Activated CD4-positive, alpha-beta T cell treated with anti-CD3 and anti-CD28 coated beads, Interleukin-2, amount 10 ng/mL, durations not matched to agents 7 days and 5 days (primary cell): ENCODE data around the gene ESRRG. TPM values are rescaled to one million over a fixed set of nuclear protein-coding genes. Genes with fewer than 3 reads are reported as not detected.

Experiments
- CTCF ChIA-PET: fragments of 350-600 bp; sonication (Branson Sonifier 250); formaldehyde crosslinking; loops from one replicate; lab custom pipeline; 2021; ENCODE audit warnings: antibody characterized with exemption; lab: Charles Lee
- POLR2A ChIA-PET: fragments of 350-600 bp; sonication (Branson Sonifier 250); formaldehyde crosslinking; loops from one replicate; lab custom pipeline; 2021; ENCODE audit warnings: antibody characterized with exemption; lab: Charles Lee
- DNase-seq: peaks from one replicate; pipeline ENCODE4 v3.0.0-alpha.2; 2020
- H3K27ac Mint-ChIP-seq: one replicate; pipeline ENCODE4 v1.8.0; 2021; ENCODE audit warnings: mild to moderate bottlenecking, moderate library complexity, mixed read lengths
- H3K27me3 Mint-ChIP-seq: one replicate; pipeline ENCODE4 v1.8.0; 2021; ENCODE audit warnings: mixed read lengths
- H3K36me3 Mint-ChIP-seq: one replicate; pipeline ENCODE4 v1.8.0; 2021; ENCODE audit warnings: low read depth, mixed read lengths
- H3K4me1 Mint-ChIP-seq: one replicate; pipeline ENCODE4 v1.8.0; 2021; ENCODE audit warnings: mixed read lengths
- H3K4me3 Mint-ChIP-seq: one replicate; pipeline ENCODE4 v1.8.0; 2021; ENCODE audit warnings: mild to moderate bottlenecking, moderate library complexity, mixed read lengths
- H3K9me3 Mint-ChIP-seq: one replicate; pipeline ENCODE4 v1.8.0; 2021; ENCODE audit warnings: mixed read lengths
- total RNA-seq, 2 experiments: library from RNA; stranded (reverse); gene quantifications; one replicate each; pipeline ENCODE4 v1.2.3, GENCODE V29; 2021

The ESRRG gene
- total RNA-seq, 2 experiments from 2014 or later, result not detected

- DNase-seq, result no peak
- Mint-ChIP-seq H3K9me3 (no peaks in the 10 kb centered on the region), H3K4me3 (no peak overlapping the region), H3K4me1 (no peaks in the 10 kb centered on the region), H3K27ac (no peak overlapping the region), H3K27me3 (no peaks in the 10 kb centered on the region), H3K36me3 (no peaks in the 10 kb centered on the region)
- POLR2A ChIA-PET, result no interaction called here
- CTCF ChIA-PET, result no interaction called here
These were observed 35.0 kb downstream of the ESRRG start for GRCh38 chr1:216688127-216688657.

GRCh38 chr1:216686860-216687766, 36.1 kb downstream of the ESRRG start:
- Mint-ChIP-seq H3K4me3 (no peak overlapping the region), H3K27ac (no peak overlapping the region), H3K4me1 (no peaks in the 10 kb centered on the region), H3K27me3 (no peaks in the 10 kb centered on the region), H3K9me3 (no peaks in the 10 kb centered on the region), H3K36me3 (no peaks in the 10 kb centered on the region)
- POLR2A ChIA-PET, result no interaction called here
- no peak for DNase-seq
- CTCF ChIA-PET, result no interaction called here

- ChIA-PET POLR2A (no interaction called here), CTCF (no interaction called here)
- no peaks in the 10 kb centered on the region for H3K36me3 Mint-ChIP-seq
- H3K9me3 Mint-ChIP-seq, result no peaks in the 10 kb centered on the region
- no peak overlapping the region for H3K4me3 Mint-ChIP-seq
- no peaks in the 10 kb centered on the region for H3K27me3 Mint-ChIP-seq
- no peak overlapping the region for H3K27ac Mint-ChIP-seq
- no peak for DNase-seq
- H3K4me1 Mint-ChIP-seq, result no peaks in the 10 kb centered on the region
These were observed 40.5 kb downstream of the ESRRG start for GRCh38 chr1:216682752-216683151.

- CTCF ChIA-PET, result no interaction called here
- DNase-seq, result no peak
- H3K4me1 Mint-ChIP-seq, result no peaks in the 10 kb centered on the region
- no peaks in the 10 kb centered on the region for H3K27me3 Mint-ChIP-seq
- H3K27ac Mint-ChIP-seq, result no peak overlapping the region
- POLR2A ChIA-PET, result no interaction called here
- no peak overlapping the region for H3K4me3 Mint-ChIP-seq
- no peaks in the 10 kb centered on the region for H3K36me3 Mint-ChIP-seq
- H3K9me3 Mint-ChIP-seq, result no peaks in the 10 kb centered on the region
These were observed 44.1 kb downstream of the ESRRG start for GRCh38 chr1:216679108-216679507.

- Mint-ChIP-seq H3K27me3 (no peaks in the 10 kb centered on the region), H3K4me1 (no peaks in the 10 kb centered on the region), H3K9me3 (no peaks in the 10 kb centered on the region), H3K36me3 (no peaks in the 10 kb centered on the region), H3K27ac (no peak overlapping the region), H3K4me3 (no peak overlapping the region)
- ChIA-PET CTCF (no interaction called here), POLR2A (no interaction called here)
- no peak for DNase-seq
These were observed 52.9 kb downstream of the ESRRG start for GRCh38 chr1:216670118-216670883.

- CTCF ChIA-PET, result no interaction called here
- H3K27me3 Mint-ChIP-seq, result no peaks in the 10 kb centered on the region
- POLR2A ChIA-PET, result no interaction called here
- no peaks in the 10 kb centered on the region for H3K36me3 Mint-ChIP-seq
- no peaks in the 10 kb centered on the region for H3K9me3 Mint-ChIP-seq
- H3K4me1 Mint-ChIP-seq, result no peaks in the 10 kb centered on the region
- H3K4me3 Mint-ChIP-seq, result no peak overlapping the region
- DNase-seq, result no peak
- no peak overlapping the region for H3K27ac Mint-ChIP-seq
These were observed 56.8 kb downstream of the ESRRG start for GRCh38 chr1:216666441-216666840.

- Mint-ChIP-seq H3K36me3 (no peaks in the 10 kb centered on the region), H3K4me1 (no peaks in the 10 kb centered on the region), H3K4me3 (no peak overlapping the region), H3K9me3 (no peaks in the 10 kb centered on the region), H3K27ac (no peak overlapping the region), H3K27me3 (no peaks in the 10 kb centered on the region)
- POLR2A ChIA-PET, result no interaction called here
- DNase-seq, result no peak
- CTCF ChIA-PET, result no interaction called here
These were observed 57.4 kb downstream of the ESRRG start for GRCh38 chr1:216665856-216666255.

- CTCF ChIA-PET, result no interaction called here
- Mint-ChIP-seq H3K9me3 (no peaks in the 10 kb centered on the region), H3K4me3 (no peak overlapping the region), H3K27me3 (no peaks in the 10 kb centered on the region), H3K4me1 (no peaks in the 10 kb centered on the region), H3K27ac (no peak overlapping the region), H3K36me3 (no peaks in the 10 kb centered on the region)
- POLR2A ChIA-PET, result no interaction called here
- no peak for DNase-seq
These were observed 57.8 kb downstream of the ESRRG start for GRCh38 chr1:216665406-216665805.

GRCh38 chr1:216662681-216663080, 60.5 kb downstream of the ESRRG start:
- H3K36me3 Mint-ChIP-seq, result no peaks in the 10 kb centered on the region
- POLR2A ChIA-PET, result no interaction called here
- CTCF ChIA-PET, result no interaction called here

GRCh38 chr1:216660561-216660960, 62.7 kb downstream of the ESRRG start:
- Mint-ChIP-seq H3K4me3 (no peak overlapping the region), H3K9me3 (no peaks in the 10 kb centered on the region), H3K36me3 (no peaks in the 10 kb centered on the region), H3K27me3 (no peaks in the 10 kb centered on the region), H3K4me1 (no peaks in the 10 kb centered on the region), H3K27ac (no peak overlapping the region)
- ChIA-PET CTCF (interaction anchor here (1.1 kb wide), 1 partner anchor 13 kb away, joined by 3 read pairs; no protein-coding TSS in a partner anchor), POLR2A (no interaction called here)
- DNase-seq, result no peak

More at GRCh38 chr1:216662681-216663080, 60.5 kb downstream of the ESRRG start:
- DNase-seq, result no peak
- Mint-ChIP-seq H3K4me1 (no peaks in the 10 kb centered on the region), H3K27ac (no peak overlapping the region), H3K4me3 (no peak overlapping the region), H3K27me3 (no peaks in the 10 kb centered on the region), H3K9me3 (no peaks in the 10 kb centered on the region)

- no peak for DNase-seq
- no peaks in the 10 kb centered on the region for H3K36me3 Mint-ChIP-seq
- POLR2A ChIA-PET, result no interaction called here
- H3K4me1 Mint-ChIP-seq, result no peaks in the 10 kb centered on the region
- no peak overlapping the region for H3K4me3 Mint-ChIP-seq
- H3K27me3 Mint-ChIP-seq, result no peaks in the 10 kb centered on the region
- CTCF ChIA-PET, result no interaction called here
- no peak overlapping the region for H3K27ac Mint-ChIP-seq
- H3K9me3 Mint-ChIP-seq, result no peaks in the 10 kb centered on the region
These were observed 70.2 kb downstream of the ESRRG start for GRCh38 chr1:216653001-216653400.

GRCh38 chr1:216651826-216652418, 71.3 kb downstream of the ESRRG start:
- H3K4me3 Mint-ChIP-seq, result no peak overlapping the region
- H3K4me1 Mint-ChIP-seq, result no peaks in the 10 kb centered on the region
- H3K36me3 Mint-ChIP-seq, result no peaks in the 10 kb centered on the region
- no peaks in the 10 kb centered on the region for H3K9me3 Mint-ChIP-seq
- no peak overlapping the region for H3K27ac Mint-ChIP-seq
- POLR2A ChIA-PET, result no interaction called here
- H3K27me3 Mint-ChIP-seq, result no peaks in the 10 kb centered on the region
- CTCF ChIA-PET, result no interaction called here
- no peak for DNase-seq

- no peaks in the 10 kb centered on the region for H3K27me3 Mint-ChIP-seq
- ChIA-PET POLR2A (no interaction called here), CTCF (interaction anchor here (0.6 kb wide), 1 partner anchor 16 kb away, joined by 6 read pairs; no protein-coding TSS in a partner anchor)
- no peaks in the 10 kb centered on the region for H3K36me3 Mint-ChIP-seq
- H3K9me3 Mint-ChIP-seq, result no peaks in the 10 kb centered on the region
- no peak overlapping the region for H3K27ac Mint-ChIP-seq
- H3K4me3 Mint-ChIP-seq, result no peak overlapping the region
- H3K4me1 Mint-ChIP-seq, result no peaks in the 10 kb centered on the region
- DNase-seq, result no peak
These were observed 80.1 kb downstream of the ESRRG start for GRCh38 chr1:216643176-216643575.
